Ishikawa (cell line): Measurements from ENCODE around the gene ZNF454.

ENCODE experiments used
- FOXM1 ChIP-seq: IDR thresholded peaks from 2 replicates; pipeline ENCODE4 v1.6.1; 2012; ENCODE audit warnings: low read depth, borderline replicate concordance
- REST ChIP-seq: IDR thresholded peaks from 2 replicates; pipeline ENCODE4 v1.6.1; 2012; ENCODE audit warnings: low read depth, mild to moderate bottlenecking

DNA sequence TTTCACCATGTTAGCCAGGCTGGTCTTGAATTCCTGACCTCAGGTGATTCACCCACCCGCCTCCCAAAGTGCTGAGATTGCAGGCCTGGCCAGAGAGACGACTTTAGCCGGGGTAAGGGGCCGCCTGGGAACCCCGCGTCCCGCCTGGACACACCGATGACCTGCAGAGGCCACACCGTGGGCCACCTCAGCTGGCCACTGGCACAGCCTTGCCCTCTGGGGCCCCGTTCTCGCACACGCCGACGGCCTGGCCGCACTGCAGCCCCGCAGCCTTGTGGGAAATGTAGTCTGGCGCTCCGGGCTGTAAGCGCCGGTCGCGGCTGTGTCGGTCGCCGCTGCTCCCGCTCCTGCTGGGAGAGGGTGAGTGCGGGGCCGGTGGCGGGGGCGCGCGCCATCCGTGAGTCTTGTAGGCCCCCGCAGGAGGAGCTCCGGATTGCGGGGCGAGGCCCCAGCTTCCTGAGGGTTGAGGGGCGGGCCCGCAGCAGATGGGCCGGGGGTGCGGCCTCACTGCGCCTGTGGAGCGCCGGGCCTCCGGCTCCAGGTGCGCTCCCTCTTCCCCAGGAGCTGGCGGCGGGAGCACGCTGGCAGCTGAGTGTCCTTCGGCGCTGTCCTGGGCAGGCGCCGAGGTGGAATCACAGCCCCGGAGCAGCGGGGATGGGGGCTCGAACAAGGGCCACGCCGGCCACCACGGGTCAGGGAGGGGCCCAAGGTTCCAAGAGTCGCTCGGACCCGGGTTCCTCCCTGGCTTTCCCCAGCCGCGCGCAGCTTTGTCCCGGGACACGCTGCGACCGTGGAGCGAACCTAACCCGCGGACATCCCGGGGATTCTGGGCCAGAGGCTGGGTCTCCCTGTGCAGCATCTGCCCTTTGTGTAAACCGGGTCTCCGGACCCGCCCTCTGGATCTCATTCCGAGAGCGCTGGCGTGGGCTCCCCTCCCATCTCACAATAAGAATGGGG, 45.1 kb upstream of the ZNF454 start, which contains the start of gene ZFP2:
- no peak for TF ChIP-seq REST
- TF ChIP-seq FOXM1: no peak
